Mesodermal cell (in vitro differentiated cells): ENCODE results near the gene PREP.

Experiments
- H3K27ac ChIP-seq: 2 replicates; pipeline ENCODE4 v1.7.0; 2013; ENCODE audit warnings: mild to moderate bottlenecking, low read depth, low read length, moderate library complexity; ENCODE audit not compliant: severe bottlenecking
- H3K36me3 ChIP-seq: 2 replicates; pipeline ENCODE4 v1.7.1; 2013; ENCODE audit warnings: mild to moderate bottlenecking, low read length, moderate library complexity; ENCODE audit not compliant: control insufficient read depth, insufficient read depth
- H3K4me1 ChIP-seq: one replicate; pipeline ENCODE4 v1.7.1; 2013; ENCODE audit warnings: mild to moderate bottlenecking, low read length; ENCODE audit not compliant: insufficient read depth, control insufficient read depth, poor library complexity, severe bottlenecking
- H3K4me3 ChIP-seq: 2 replicates; pipeline ENCODE4 v1.7.0; 2013; ENCODE audit warnings: low read length, control low read depth, mild to moderate bottlenecking; ENCODE audit not compliant: insufficient read depth, poor library complexity, severe bottlenecking; ENCODE audit errors: extremely low read depth
- H3K9me3 ChIP-seq: 2 replicates; pipeline ENCODE4 v1.7.1; 2013; ENCODE audit warnings: mild to moderate bottlenecking, low read length, moderate library complexity; ENCODE audit not compliant: control insufficient read depth
- whole genome bisulfite sequencing, 2 experiments: methylation state at CpG; one replicate each; pipeline ENCODE4 v1.1.5; 2013; ENCODE audit warnings: missing lambda C conversion rate in 2 of 2; ENCODE audit not compliant: insufficient coverage in 2 of 2; 5-methylcytosine and 5-hydroxymethylcytosine counted together

The PREP gene

GRCh38 chr6:105372849-105373182, 30.1 kb downstream of the PREP start:
- Histone ChIP-seq H3K4me3 (no peak overlapping the region), H3K27ac (no peak overlapping the region), H3K36me3 (peaks cover 69% of the 10 kb centered on the region), H3K9me3 (no peaks in the 10 kb centered on the region), H3K4me1 (no peaks in the 10 kb centered on the region)
- 88 to 97% methylated on average over 3 of the region's 3 CpGs for WGBS, 2 experiments

- H3K36me3 ChIP-seq: peaks cover 71% of the 10 kb centered on the region
- no peaks in the 10 kb centered on the region for H3K4me1 ChIP-seq
These were observed 30.6 kb downstream of the PREP start for GRCh38 chr6:105372142-105372848.

GRCh38 chr6:105370351-105370750, 32.5 kb downstream of the PREP start:
- Histone ChIP-seq H3K4me1 (no peaks in the 10 kb centered on the region), H3K36me3 (peaks cover 75% of the 10 kb centered on the region), H3K27ac (no peak overlapping the region), H3K4me3 (no peak overlapping the region), H3K9me3 (no peaks in the 10 kb centered on the region)
- WGBS, 2 experiments: 92% methylated on average over 1 of the region's 1 CpG; no CpG with 5 or more reads in 1 of the 2 experiments

More at GRCh38 chr6:105372142-105372848, 30.6 kb downstream of the PREP start:
- Histone ChIP-seq H3K4me3 (no peak overlapping the region), H3K9me3 (no peaks in the 10 kb centered on the region), H3K27ac (no peak overlapping the region)
- WGBS, 2 experiments: 100% methylated on average over 2 of the region's 4 CpGs; no CpG with 5 or more reads in 1 of the 2 experiments

GRCh38 chr6:105369145-105369544, 33.7 kb downstream of the PREP start:
- Histone ChIP-seq H3K36me3 (peaks cover 67% of the 10 kb centered on the region), H3K4me3 (no peak overlapping the region), H3K9me3 (no peaks in the 10 kb centered on the region), H3K4me1 (peaks cover 5% of the 10 kb centered on the region), H3K27ac (no peak overlapping the region)
- no CpG with 5 or more reads among the region's 1 CpG for WGBS, 2 experiments

- H3K36me3 ChIP-seq: peaks cover 49% of the 10 kb centered on the region
- H3K27ac ChIP-seq: no peak overlapping the region
- WGBS, 2 experiments: 89 to 90% methylated on average over 9 to 11 of the region's 11 CpGs
- no peaks in the 10 kb centered on the region for H3K9me3 ChIP-seq
- peaks cover 6% of the 10 kb centered on the region for H3K4me1 ChIP-seq
- H3K4me3 ChIP-seq: no peak overlapping the region
These were observed 38.6 kb downstream of the PREP start for GRCh38 chr6:105364243-105364642.

- Histone ChIP-seq H3K4me1 (peaks cover 6% of the 10 kb centered on the region), H3K9me3 (no peaks in the 10 kb centered on the region), H3K27ac (no peak overlapping the region), H3K36me3 (peaks cover 56% of the 10 kb centered on the region), H3K4me3 (no peak overlapping the region)
- 100% methylated on average over 1 of the region's 1 CpG; no CpG with 5 or more reads in 1 of the 2 experiments for WGBS, 2 experiments
These were observed 39.7 kb downstream of the PREP start for GRCh38 chr6:105363100-105363754.

GRCh38 chr6:105359419-105360370, 43.2 kb downstream of the PREP start:
- Histone ChIP-seq H3K4me1 (peaks cover 6% of the 10 kb centered on the region), H3K36me3 (peaks cover 59% of the 10 kb centered on the region), H3K9me3 (no peaks in the 10 kb centered on the region), H3K27ac (no peak overlapping the region), H3K4me3 (no peak overlapping the region)
- WGBS, 2 experiments: 98 to 100% methylated on average over 7 of the region's 10 CpGs

GRCh38 chr6:105357165-105357564, 45.7 kb downstream of the PREP start:
- no peaks in the 10 kb centered on the region for H3K4me1 ChIP-seq
- H3K9me3 ChIP-seq: no peaks in the 10 kb centered on the region
- H3K36me3 ChIP-seq: peaks cover 66% of the 10 kb centered on the region
- H3K4me3 ChIP-seq: no peak overlapping the region
- no peak overlapping the region for H3K27ac ChIP-seq
- 90 to 100% methylated on average over 1 of the region's 1 CpG for WGBS, 2 experiments

GRCh38 chr6:105352037-105352617, 50.8 kb downstream of the PREP start:
- Histone ChIP-seq H3K36me3 (peaks cover 65% of the 10 kb centered on the region), H3K4me1 (no peaks in the 10 kb centered on the region), H3K27ac (no peak overlapping the region), H3K4me3 (no peak overlapping the region), H3K9me3 (no peaks in the 10 kb centered on the region)
- 100% methylated on average over 2 of the region's 4 CpGs; no CpG with 5 or more reads in 1 of the 2 experiments for WGBS, 2 experiments

- no peak overlapping the region for H3K4me3 ChIP-seq
- peaks cover 38% of the 10 kb centered on the region for H3K36me3 ChIP-seq
- H3K9me3 ChIP-seq: no peaks in the 10 kb centered on the region
- H3K27ac ChIP-seq: no peak overlapping the region
- no CpG with 5 or more reads among the region's 1 CpG for WGBS, 2 experiments
- peaks cover 17% of the 10 kb centered on the region for H3K4me1 ChIP-seq
These were observed 54.0 kb downstream of the PREP start for GRCh38 chr6:105348897-105349296.
